ENCODE data around the gene CEACAM5. TPM values are rescaled to one million over a fixed set of nuclear protein-coding genes. Genes with fewer than 3 reads are reported as not detected.

The CEACAM5 gene
- total and polyA plus RNA-seq, 2 of the 4 experiments (the other 2 are of a cell fraction) = not detected

GRCh38 chr19:41703602-41704293 is 4.7 kb upstream of the CEACAM5 start:
- no peaks in the 10 kb centered on the region for H3K9me3 ChIP-seq (ENCODE audit: control insufficient read depth, insufficient read depth, low read length)
- no TSS peak for BruUV-seq (replicated peaks)
- H3K4me1 ChIP-seq (ENCODE audit: control insufficient read depth, insufficient read depth, low read length) = no peaks in the 10 kb centered on the region
- H2BK120ac ChIP-seq (ENCODE audit: low read depth, low read length) = no peak overlapping the region
- H2BK5ac ChIP-seq (ENCODE audit: low read depth, low read length, poor library complexity, severe bottlenecking) = no peak overlapping the region
- no peak overlapping the region for H2AFZ ChIP-seq (replicated peaks; ENCODE audit: low read length, poor library complexity)
- no peaks in the 10 kb centered on the region for H3K36me3 ChIP-seq (ENCODE audit: control insufficient read depth, insufficient read depth, low read length)
- no peak overlapping the region for H2AK9ac ChIP-seq (replicated peaks; ENCODE audit: low read depth, low read length, poor library complexity)
- H4K91ac ChIP-seq (ENCODE audit: insufficient read depth, low read depth, low read length) = no peak overlapping the region
- no peak overlapping the region for H2BK20ac ChIP-seq (ENCODE audit: low read depth, low read length)
- H3K79me1 ChIP-seq (ENCODE audit: low read depth in 1 of 2, low read length in 2 of 2) = no peaks in the 10 kb centered on the region
- no peak overlapping the region for H3K9ac ChIP-seq (ENCODE audit: low read depth, low read length)
- no peak overlapping the region for H3K23ac ChIP-seq (ENCODE audit: low read depth, low read length)
- intact Hi-C loops (cut with micrococcal nuclease) (no loop called here), in situ Hi-C loops (cut with MboI; ENCODE audit: low sequenced_read_pairs) (no loop called here), dilution Hi-C loops (cut with HindIII; ENCODE audit: low sequenced_read_pairs, unreplicated experiment) (no loop called here)
- POLR2A ChIA-PET (ENCODE audit: unreplicated experiment) = no interaction called here
- WGBS, 2 experiments (ENCODE audit: extremely low coverage in 2 of 2, insufficient read length in 1 of 2) = 26% methylated on average over 3 of the region's 8 CpGs; no CpG with 5 or more reads in 1 of the 2 experiments
- H3K14ac ChIP-seq (replicated peaks; ENCODE audit: low read depth, low read length) = no peak overlapping the region
- H3K4me2 ChIP-seq (ENCODE audit: low read depth, low read length) = no peak overlapping the region
- DNase-seq (no peak), ATAC-seq (ENCODE audit: low read depth) (no peak)
- no peak overlapping the region for H3K27ac ChIP-seq (ENCODE audit: insufficient read depth, low read length)
- H3K9me1 ChIP-seq (ENCODE audit: insufficient read depth, low read length) = no peaks in the 10 kb centered on the region
- H3K56ac ChIP-seq (ENCODE audit: extremely low read depth, insufficient read depth, low read length) = no peak overlapping the region
- H2BK15ac ChIP-seq (ENCODE audit: low read depth, low read length) = no peak overlapping the region
- H2AK5ac ChIP-seq (ENCODE audit: low read depth, low read length) = no peak overlapping the region
- CTCF ChIA-PET = no interaction called here
- H3K4ac ChIP-seq (ENCODE audit: low read depth, low read length) = no peak overlapping the region
- TF ChIP-seq MXI1 (IDR thresholded peaks at IDR 0.05; ENCODE audit: borderline replicate concordance, low read depth, low read length) (no peak), USF2 (IDR thresholded peaks at IDR 0.05; ENCODE audit: low read depth, low read length) (no peak), RFX5 (IDR thresholded peaks at IDR 0.05; ENCODE audit: low read depth, low read length) (no peak), BHLHE40 (IDR thresholded peaks at IDR 0.05; ENCODE audit: low read depth, low read length) (no peak), FOS (IDR thresholded peaks at IDR 0.05; ENCODE audit: low read depth, low read length) (no peak), SMC3 (IDR thresholded peaks at IDR 0.05; ENCODE audit: low read depth, low read length) (no peak), RAD21 (IDR thresholded peaks at IDR 0.05; ENCODE audit: low read length) (no peak), RCOR1 (IDR thresholded peaks at IDR 0.05; ENCODE audit: insufficient replicate concordance, low read length) (no peak), MAZ (IDR thresholded peaks at IDR 0.05; ENCODE audit: borderline replicate concordance, low read depth, low read length) (no peak), NFE2L2 (IDR thresholded peaks at IDR 0.05; ENCODE audit: low read depth, low read length) (no peak), MAFK (IDR thresholded peaks at IDR 0.05; ENCODE audit: low read depth, low read length) (no peak), CHD1 (IDR thresholded peaks at IDR 0.05; ENCODE audit: low read depth, low read length) (no peak), CEBPB (IDR thresholded peaks at IDR 0.05; ENCODE audit: low read depth, low read length) (no peak), POLR2A (IDR thresholded peaks at IDR 0.05; ENCODE audit: low read depth, low read length) (no peak)
- TF ChIP-seq, protein P1, sequence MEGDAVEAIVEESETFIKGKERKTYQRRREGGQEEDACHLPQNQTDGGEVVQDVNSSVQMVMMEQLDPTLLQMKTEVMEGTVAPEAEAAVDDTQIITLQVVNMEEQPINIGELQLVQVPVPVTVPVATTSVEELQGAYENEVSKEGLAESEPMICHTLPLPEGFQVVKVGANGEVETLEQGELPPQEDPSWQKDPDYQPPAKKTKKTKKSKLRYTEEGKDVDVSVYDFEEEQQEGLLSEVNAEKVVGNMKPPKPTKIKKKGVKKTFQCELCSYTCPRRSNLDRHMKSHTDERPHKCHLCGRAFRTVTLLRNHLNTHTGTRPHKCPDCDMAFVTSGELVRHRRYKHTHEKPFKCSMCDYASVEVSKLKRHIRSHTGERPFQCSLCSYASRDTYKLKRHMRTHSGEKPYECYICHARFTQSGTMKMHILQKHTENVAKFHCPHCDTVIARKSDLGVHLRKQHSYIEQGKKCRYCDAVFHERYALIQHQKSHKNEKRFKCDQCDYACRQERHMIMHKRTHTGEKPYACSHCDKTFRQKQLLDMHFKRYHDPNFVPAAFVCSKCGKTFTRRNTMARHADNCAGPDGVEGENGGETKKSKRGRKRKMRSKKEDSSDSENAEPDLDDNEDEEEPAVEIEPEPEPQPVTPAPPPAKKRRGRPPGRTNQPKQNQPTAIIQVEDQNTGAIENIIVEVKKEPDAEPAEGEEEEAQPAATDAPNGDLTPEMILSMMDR (conservative IDR thresholded peaks at IDR 0.05; ENCODE audit: low read depth, low read length) = no peak
- TF ChIP-seq, protein P2, sequence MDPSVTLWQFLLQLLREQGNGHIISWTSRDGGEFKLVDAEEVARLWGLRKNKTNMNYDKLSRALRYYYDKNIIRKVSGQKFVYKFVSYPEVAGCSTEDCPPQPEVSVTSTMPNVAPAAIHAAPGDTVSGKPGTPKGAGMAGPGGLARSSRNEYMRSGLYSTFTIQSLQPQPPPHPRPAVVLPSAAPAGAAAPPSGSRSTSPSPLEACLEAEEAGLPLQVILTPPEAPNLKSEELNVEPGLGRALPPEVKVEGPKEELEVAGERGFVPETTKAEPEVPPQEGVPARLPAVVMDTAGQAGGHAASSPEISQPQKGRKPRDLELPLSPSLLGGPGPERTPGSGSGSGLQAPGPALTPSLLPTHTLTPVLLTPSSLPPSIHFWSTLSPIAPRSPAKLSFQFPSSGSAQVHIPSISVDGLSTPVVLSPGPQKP (IDR thresholded peaks at IDR 0.05; ENCODE audit: borderline replicate concordance, low read depth, low read length) = no peak
- no peaks in the 10 kb centered on the region for H4K20me1 ChIP-seq (ENCODE audit: insufficient read depth, low read length)
- H3K27me3 ChIP-seq (ENCODE audit: control insufficient read depth, insufficient read depth, low read length) = no peaks in the 10 kb centered on the region
- H4K5ac ChIP-seq (ENCODE audit: low read depth, low read length) = no peak overlapping the region
- H3K18ac ChIP-seq (ENCODE audit: low read depth, low read length) = no peak overlapping the region
- H4K8ac ChIP-seq (ENCODE audit: low read depth in 2 of 2, low read length in 2 of 2) = no peak overlapping the region
- no peak overlapping the region for H3K4me3 ChIP-seq (ENCODE audit: insufficient read depth, low read depth, low read length)

All from IMR-90 (cell line).